ENCODE data around the gene SUGCT. TPM values are rescaled to one million over a fixed set of nuclear protein-coding genes. Genes with fewer than 3 reads are reported as not detected.

Gene SUGCT
- total RNA-seq (ENCODE audit: low replicate concordance): 1.9 and 6.7 TPM in 2 replicates

DNA sequence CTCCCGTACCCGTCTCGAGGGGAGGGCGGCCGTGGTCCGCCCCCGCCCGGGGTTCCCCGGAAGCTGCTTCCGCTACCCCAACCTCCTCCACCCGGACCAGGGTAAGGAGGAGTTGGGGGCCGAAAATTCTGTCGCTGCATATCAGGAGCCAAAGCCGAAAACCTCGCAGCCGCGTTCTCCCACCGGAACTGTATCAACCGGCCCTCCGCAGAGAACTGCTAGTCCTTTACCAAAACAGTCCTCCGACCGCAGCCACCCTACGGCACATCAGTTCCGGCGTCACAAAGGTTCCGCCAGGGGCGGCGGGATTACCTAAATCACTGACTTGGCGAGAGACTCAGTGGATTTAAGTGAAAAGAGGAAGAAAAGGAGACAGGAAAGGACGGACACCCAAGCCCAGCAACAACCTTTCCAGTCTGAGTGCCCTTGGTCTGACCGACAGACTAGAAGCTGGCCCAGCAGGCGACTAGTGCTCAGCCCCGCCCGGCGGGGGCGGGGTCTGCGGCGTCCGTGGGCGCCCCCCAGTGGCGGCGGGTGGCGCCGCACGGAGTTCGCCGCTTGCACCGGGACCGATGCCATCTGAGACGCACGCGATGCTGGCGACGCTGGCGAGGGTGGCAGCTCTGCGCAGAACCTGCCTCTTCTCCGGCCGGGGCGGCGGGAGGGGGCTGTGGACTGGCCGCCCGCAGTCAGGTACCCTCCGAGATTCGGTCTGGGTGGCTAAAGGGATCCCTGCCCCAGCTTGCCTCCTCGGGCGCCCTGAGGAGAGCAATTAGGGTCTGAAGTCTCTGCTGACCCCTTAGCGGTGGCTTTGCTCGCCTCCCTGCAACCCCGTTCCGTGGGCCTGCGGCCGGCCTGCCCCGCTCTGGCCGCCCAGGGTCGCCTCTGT lies at the start of gene SUGCT, which contains the start of gene MPLKIP:
Gene SUGCT, plus strand, starts transcription at position 578 of the 889 bp plus-strand sequence.
Gene MPLKIP, minus strand, starts transcription at position 195 of the 889 bp plus-strand sequence. Its CDS starts 55 bp downstream, at position 140.
- H3K4me3 ChIP-seq (ENCODE audit: low read depth, low read length): peak within 1 kb of the TSS; percentile 89
- DNase-seq (ENCODE audit: low read depth): peak; percentile 93
- TF ChIP-seq, protein P1, sequence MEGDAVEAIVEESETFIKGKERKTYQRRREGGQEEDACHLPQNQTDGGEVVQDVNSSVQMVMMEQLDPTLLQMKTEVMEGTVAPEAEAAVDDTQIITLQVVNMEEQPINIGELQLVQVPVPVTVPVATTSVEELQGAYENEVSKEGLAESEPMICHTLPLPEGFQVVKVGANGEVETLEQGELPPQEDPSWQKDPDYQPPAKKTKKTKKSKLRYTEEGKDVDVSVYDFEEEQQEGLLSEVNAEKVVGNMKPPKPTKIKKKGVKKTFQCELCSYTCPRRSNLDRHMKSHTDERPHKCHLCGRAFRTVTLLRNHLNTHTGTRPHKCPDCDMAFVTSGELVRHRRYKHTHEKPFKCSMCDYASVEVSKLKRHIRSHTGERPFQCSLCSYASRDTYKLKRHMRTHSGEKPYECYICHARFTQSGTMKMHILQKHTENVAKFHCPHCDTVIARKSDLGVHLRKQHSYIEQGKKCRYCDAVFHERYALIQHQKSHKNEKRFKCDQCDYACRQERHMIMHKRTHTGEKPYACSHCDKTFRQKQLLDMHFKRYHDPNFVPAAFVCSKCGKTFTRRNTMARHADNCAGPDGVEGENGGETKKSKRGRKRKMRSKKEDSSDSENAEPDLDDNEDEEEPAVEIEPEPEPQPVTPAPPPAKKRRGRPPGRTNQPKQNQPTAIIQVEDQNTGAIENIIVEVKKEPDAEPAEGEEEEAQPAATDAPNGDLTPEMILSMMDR (IDR thresholded peaks at IDR 0.05; ENCODE audit: insufficient read depth, low read length): peak; percentile 59

DNA sequence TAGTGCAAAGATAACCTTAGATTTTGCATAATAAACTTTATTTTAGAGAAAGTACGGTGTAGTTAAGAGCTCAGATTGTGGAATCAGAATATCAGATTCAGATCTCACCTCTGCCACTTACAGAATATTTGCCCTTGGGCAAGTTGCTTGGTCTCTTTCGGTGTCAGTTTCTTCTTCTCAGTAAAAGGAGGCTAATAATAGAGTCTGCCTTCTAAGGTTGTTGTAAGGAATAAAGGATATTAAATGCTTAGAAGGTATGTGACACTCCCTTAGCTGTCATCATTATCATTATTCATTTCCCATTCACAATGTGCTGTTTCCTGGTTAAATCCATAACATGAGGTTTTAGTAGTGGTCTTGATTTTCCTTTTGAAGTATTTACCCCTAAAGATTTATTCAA lies 42.6 kb upstream of the SUGCT start:
- no peak overlapping the region for H3K4me3 ChIP-seq (ENCODE audit: low read depth, low read length)
- TF ChIP-seq, protein P1 (IDR thresholded peaks at IDR 0.05; ENCODE audit: insufficient read depth, low read length): no peak
- no peak for DNase-seq (ENCODE audit: low read depth)

DNA sequence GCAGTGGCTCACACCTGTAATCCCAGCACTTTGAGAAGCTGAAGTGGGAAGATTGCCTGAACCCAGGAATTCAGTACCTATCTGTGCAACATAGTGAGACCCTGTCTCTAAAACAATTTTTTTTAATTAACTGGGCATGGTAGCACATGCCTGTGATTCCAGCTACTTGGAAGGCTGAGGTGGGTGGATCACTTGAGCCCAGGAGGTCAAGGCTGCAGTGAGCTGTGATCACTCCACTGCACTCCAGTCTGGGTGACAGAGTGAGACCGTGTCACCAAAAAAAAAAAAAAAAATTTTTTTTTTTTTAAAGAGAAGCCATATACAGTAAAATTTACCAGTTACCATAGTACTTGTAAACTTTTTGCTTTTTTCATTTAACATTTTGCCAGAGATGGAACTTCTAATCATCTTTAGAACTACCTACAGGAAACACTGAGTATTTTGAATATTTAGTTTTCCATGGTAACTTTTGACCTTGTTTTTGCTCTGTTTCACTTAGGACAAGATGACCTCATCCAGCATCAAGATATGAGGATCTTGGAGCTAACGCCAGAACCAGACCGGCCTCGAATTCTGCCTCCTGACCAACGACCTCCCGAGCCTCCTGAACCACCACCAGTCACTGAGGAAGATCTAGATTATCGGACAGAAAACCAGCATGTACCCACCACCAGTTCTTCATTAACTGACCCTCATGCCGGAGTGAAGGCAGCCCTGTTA lies 41.0 kb upstream of the SUGCT start:
- no peak for DNase-seq (ENCODE audit: low read depth)
- TF ChIP-seq, protein P1 (IDR thresholded peaks at IDR 0.05; ENCODE audit: insufficient read depth, low read length): no peak
- H3K4me3 ChIP-seq (ENCODE audit: low read depth, low read length): no peak overlapping the region

DNA sequence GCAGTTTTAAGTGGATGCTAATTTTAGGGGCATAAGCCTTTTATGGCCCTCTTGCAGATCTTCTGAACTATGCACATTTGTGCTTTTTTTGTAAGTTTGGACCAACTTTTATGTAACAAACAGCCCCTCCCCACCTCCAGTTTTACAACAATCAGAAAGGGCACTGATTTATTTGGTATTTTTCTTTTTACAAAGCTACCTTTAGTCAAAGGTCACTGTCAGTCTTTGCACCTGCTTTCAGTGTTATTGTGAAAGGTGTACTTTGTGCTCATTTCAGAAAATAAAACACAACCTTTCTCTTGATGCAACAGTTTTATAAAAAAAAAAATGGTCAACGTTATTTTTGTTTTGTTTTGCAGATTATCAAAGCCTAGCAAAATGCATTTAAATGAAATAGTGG lies 39.6 kb upstream of the SUGCT start:
- no peak overlapping the region for H3K4me3 ChIP-seq (ENCODE audit: low read depth, low read length)
- TF ChIP-seq, protein P1 (IDR thresholded peaks at IDR 0.05; ENCODE audit: insufficient read depth, low read length): no peak
- DNase-seq (ENCODE audit: low read depth): no peak

DNA sequence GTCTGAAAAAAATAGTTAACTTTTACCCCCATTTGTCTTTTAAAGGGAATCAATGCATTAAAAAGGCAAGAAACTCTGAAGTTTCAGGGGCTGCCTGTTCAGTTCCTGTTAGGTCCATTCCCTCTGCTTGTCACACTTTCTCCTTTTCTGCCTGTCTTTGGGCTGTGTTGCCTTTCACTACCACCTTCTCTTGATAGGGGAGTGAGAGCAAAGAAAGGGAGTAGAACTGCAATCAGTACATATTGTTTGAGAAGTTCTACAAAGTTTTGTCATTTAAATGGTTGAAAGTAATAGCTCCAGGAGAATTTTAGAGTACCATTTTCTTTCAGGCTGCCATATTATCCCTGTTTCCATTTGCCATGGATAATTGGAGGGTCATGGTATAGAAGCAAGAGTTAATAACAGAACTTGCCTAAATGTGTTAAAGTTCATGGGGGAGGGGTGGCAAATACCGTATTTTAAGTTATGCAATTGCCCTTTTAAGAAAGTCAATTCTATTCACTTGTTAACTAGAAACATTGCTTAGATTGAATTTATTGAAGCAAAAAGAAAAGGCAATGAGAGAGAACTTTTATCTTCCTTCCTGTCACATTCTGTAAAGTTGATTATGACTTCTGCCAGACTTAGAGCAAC lies 39.0 kb upstream of the SUGCT start:
- no peak for DNase-seq (ENCODE audit: low read depth)
- TF ChIP-seq, protein P1 (IDR thresholded peaks at IDR 0.05; ENCODE audit: insufficient read depth, low read length): no peak
- H3K4me3 ChIP-seq (ENCODE audit: low read depth, low read length): no peak overlapping the region

DNA sequence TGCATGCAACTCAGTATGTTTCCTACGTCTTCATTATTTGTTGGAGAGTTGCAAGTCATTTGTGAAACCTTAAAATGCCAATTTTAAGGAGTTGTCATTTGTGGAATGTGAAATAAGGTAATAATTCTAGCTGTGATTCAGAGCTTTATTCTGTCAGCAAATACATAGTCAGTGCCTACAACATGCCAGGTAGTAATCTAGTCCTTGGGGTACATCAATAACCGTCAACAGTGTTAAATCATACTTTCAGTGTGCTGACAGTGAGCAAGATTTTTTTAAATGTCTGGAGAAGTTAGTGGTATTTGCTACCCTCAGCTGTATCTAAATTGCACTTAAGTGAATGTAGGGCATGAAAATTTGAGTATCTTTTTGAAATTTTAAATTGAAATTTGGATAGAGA lies 37.1 kb upstream of the SUGCT start:
- TF ChIP-seq, protein P1 (IDR thresholded peaks at IDR 0.05; ENCODE audit: insufficient read depth, low read length): no peak
- no peak for DNase-seq (ENCODE audit: low read depth)
- H3K4me3 ChIP-seq (ENCODE audit: low read depth, low read length): no peak overlapping the region
